GM12872 (cell line): ENCODE results near the gene GRHPR.

Source experiments
- CTCF ChIP-seq: IDR thresholded peaks from 3 replicates; pipeline ENCODE4 v1.5.1; 2011; ENCODE audit warnings: low read depth, mild to moderate bottlenecking, low read length, moderate library complexity; ENCODE audit not compliant: insufficient read depth

Gene GRHPR

DNA sequence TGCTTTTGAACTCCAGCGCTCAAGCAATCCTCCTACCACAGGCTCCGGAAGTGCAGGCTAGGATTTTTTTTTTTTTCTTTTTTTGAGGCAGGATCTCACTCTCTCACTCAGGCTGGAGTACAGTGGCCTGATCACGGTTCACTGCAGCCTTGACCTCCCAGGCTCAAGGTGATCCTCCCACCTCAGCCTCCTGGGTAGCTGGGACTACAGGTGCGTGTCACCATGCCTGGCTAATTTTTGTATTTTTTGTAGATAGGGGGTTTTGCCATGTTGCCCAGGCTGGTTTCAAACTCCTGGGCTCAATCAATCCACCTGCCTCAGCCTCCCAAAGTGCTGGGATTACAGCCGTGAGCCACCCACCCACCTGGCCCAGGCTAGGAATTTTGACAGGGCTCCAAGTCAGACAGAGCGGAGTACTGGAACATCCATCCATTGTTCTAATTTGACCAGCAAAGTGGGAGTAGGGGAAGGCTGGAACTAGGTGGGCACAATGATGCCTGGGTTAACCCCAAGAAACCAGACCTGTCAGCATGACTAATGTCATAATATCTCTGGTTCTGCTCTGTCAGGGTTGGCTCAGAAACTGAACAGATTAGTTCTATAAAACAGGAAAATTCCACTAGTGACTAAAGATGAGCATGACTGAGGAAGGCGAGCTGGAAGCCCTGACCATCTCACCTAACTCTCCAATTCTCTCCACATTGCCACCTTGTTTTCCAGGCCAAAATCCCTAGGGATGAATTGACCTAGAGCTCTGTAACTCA is 33.6 kb downstream of the GRHPR start:
- TF ChIP-seq CTCF, result no peak

DNA sequence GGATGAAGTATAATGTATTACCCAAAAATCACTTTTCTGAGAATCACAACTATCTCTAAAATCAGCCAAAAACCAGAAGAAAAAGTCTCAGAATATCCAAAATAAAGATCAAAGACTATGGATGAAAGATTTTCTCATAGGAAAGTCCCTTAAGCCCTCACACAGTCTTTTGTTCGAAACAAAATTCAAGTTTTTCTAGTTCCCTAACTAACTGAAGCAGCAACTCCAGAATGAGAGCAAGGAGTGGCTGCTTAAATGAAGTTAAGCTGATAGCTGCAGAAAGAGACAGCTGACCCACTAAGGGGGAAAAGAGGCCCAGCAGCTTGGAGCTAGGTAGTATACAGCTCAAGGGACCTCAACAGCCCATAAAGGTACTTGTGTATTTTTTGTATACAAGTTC is 34.3 kb downstream of the GRHPR start:
- TF ChIP-seq CTCF, result no peak

GRCh38 chr9:37464006-37464405 is 41.5 kb downstream of the GRHPR start:
- no peak for TF ChIP-seq CTCF

GRCh38 chr9:37464426-37465248 is 42.1 kb downstream of the GRHPR start:
- no peak for TF ChIP-seq CTCF

- TF ChIP-seq CTCF, result no peak
Measured at GRCh38 chr9:37465249-37466036, 42.9 kb downstream of the GRHPR start, which contains the start of gene ZBTB5. ZBTB5 (minus strand) TSS chr9:37465450; CDS start chr9:37442551, 22,899 bp downstream.

GRCh38 chr9:37466037-37466709 is 43.7 kb downstream of the GRHPR start:
- TF ChIP-seq CTCF, result no peak

DNA sequence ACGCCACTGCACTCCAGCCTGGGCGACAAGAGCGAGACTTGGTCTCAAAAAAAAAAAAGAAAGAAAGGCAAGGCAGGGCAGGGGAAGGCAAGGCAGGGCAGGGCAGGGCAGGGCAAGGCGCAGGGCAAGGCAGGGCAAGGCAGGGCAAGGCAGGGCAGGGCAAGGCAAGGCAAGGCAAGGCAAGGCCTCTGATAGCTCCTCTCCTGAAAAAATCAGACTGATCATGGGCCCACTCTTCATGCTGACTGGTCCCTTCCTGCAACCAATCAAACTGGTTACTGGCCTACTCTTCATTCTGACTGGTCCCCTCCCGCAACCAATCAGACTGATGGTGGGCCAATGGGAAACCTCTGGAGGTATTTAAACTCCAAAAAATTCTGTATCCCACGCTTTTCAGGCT is 46.1 kb downstream of the GRHPR start:
- no peak for TF ChIP-seq CTCF
